GM13977 (cell line): ENCODE data around the gene CDYL.
"Not testable (repeated sequence)": the region's sequence is repeated elsewhere in the genome, so short reads cannot be mapped to it uniquely, and the experiment has no call there.

ENCODE experiments used
- DNase-seq: peaks from one replicate; pipeline ENCODE4 v3.0.0; 2012; ENCODE audit warnings: low spot score
- CTCF ChIP-seq: IDR thresholded peaks from 2 replicates; pipeline ENCODE4 v1.5.1; 2012; ENCODE audit warnings: mild to moderate bottlenecking, control low read depth; ENCODE audit not compliant: insufficient read depth; ENCODE audit errors: extremely low read depth, missing control alignments
- in situ Hi-C: fragments of 300-500 bp; cut with MboI; formaldehyde crosslinking; loops from one replicate; pipeline ENCODE4 v1.12.0; 2022; ENCODE audit warnings: low sequenced_read_pairs, low pct_unique_long_range_greater_than_20kb, mixed read lengths, inconsistent platforms; ENCODE audit not compliant: unreplicated experiment

Gene CDYL

GRCh38 chr6:5004373-5005037 is 228.3 kb downstream of the CDYL start:
- DNase-seq: no peak

GRCh38 chr6:5005038-5005433 is 228.8 kb downstream of the CDYL start:
- in situ Hi-C loops, DNase-seq: not testable (repeated sequence)

More at GRCh38 chr6:5004373-5005037, 228.3 kb downstream of the CDYL start:
- in situ Hi-C loops: no loop called here
- no peak for TF ChIP-seq CTCF
